GM19240 (cell line): Measurements from ENCODE around the gene CHERP.
"Not testable (repeated sequence)": the region's sequence is repeated elsewhere in the genome, so short reads cannot be mapped to it uniquely, and the experiment has no call there.

Experiments
- DNase-seq: peaks from one replicate; pipeline ENCODE4 v3.0.0; 2011; ENCODE audit warnings: low spot score; ENCODE audit not compliant: insufficient read length

Gene CHERP

GRCh38 chr19:16543734-16544133 is 1.5 kb upstream of the CHERP start:
- not testable (repeated sequence) for DNase-seq

- DNase-seq, result no peak
These were observed 754 bp upstream of the CHERP start for GRCh38 chr19:16542910-16543472.

GRCh38 chr19:16541526-16542044 is 652 bp downstream of the CHERP start:
- DNase-seq, result no peak

- DNase-seq, result no peak
These were observed 1.3 kb downstream of the CHERP start for GRCh38 chr19:16540948-16541347.

- no peak for DNase-seq
These were observed 5.1 kb downstream of the CHERP start for GRCh38 chr19:16537111-16537510.

GRCh38 chr19:16536130-16536529 is 6.1 kb downstream of the CHERP start:
- no peak for DNase-seq

- no peak for DNase-seq
These were observed 6.9 kb downstream of the CHERP start for GRCh38 chr19:16535381-16535780.

GRCh38 chr19:16532440-16533234 is 9.6 kb downstream of the CHERP start:
- DNase-seq, result no peak

GRCh38 chr19:16531380-16531669 is 10.9 kb downstream of the CHERP start:
- no peak for DNase-seq

- DNase-seq, result no peak
These were observed 11.5 kb downstream of the CHERP start for GRCh38 chr19:16530540-16531379.

- no peak for DNase-seq
These were observed 12.6 kb downstream of the CHERP start for GRCh38 chr19:16529466-16530144.

GRCh38 chr19:16527971-16528521 is 14.2 kb downstream of the CHERP start:
- DNase-seq, result no peak

GRCh38 chr19:16527334-16527935 is 14.8 kb downstream of the CHERP start:
- DNase-seq, result no peak

- no peak for DNase-seq
These were observed 16.3 kb downstream of the CHERP start for GRCh38 chr19:16525751-16526481.

- no peak for DNase-seq
These were observed 17.1 kb downstream of the CHERP start for GRCh38 chr19:16524991-16525734.

- no peak for DNase-seq
These were observed 19.5 kb downstream of the CHERP start for GRCh38 chr19:16522559-16523377.

- DNase-seq, result no peak
These were observed 20.4 kb downstream of the CHERP start for GRCh38 chr19:16521715-16522289.

GRCh38 chr19:16520986-16521624 is 21.1 kb downstream of the CHERP start:
- DNase-seq, result no peak
